K562 (cell line): ENCODE data around the gene DSG2. TPM values are rescaled to one million over a fixed set of nuclear protein-coding genes. Genes with fewer than 3 reads are reported as not detected.

ENCODE experiments used
- ATAC-seq: fragments of 200-7000 bp; cut with Tn5 transposase; 3 replicates; pipeline ENCODE4 v1.9.1; 2020; ENCODE audit warnings: moderate library complexity
- BruUV-seq: library from RNA; stranded (reverse); fragments of 400-500 nt; replicated peaks from 2 replicates; lab custom pipeline; 2021; lab: Mats Ljungman, UMichigan
- CTCF ChIA-PET: fragments of 300-600 bp; formaldehyde crosslinking; extraction: SDS; loops from one replicate; lab custom pipeline; 2021; ENCODE audit warnings: low intra/inter-chr PET ratio; lab: Yijun Ruan, JAX
- POLR2A ChIA-PET: fragments of 300-600, 350-650 bp; sonication (Branson Sonifier 250); formaldehyde crosslinking; extraction: SDS; loops from one replicate; lab custom pipeline; 2021; ENCODE audit warnings: antibody characterized with exemption, inconsistent platforms; lab: Yijun Ruan, JAX
- DNase-seq, 4 experiments: peaks; one replicate each; pipeline versions ENCODE4 v3.0.0 to v3.0.0-alpha.2; 2011 to 2018; ENCODE audit warnings: low spot score in 3 of 4, mixed read lengths in 3 of 4; ENCODE audit errors: extremely low read depth in 1 of 4
- FAIRE-seq: peaks from 2 replicates; lab custom pipeline; 2011; peaks lifted over from hg19 to GRCh38; lab: Jason Lieb, UNC
- H2AFZ ChIP-seq: 2 replicates; pipeline ENCODE4 v1.6.0; 2011; ENCODE audit warnings: low read depth, low read length, control low read depth, inconsistent platforms
- H3K27ac ChIP-seq: fragments of 200-600 bp; 3 replicates; pipeline ENCODE4 v1.8.0; 2011; ENCODE audit warnings: low read depth, mild to moderate bottlenecking, control low read depth, inconsistent platforms, low read length, moderate library complexity, mixed read lengths; ENCODE audit errors: extremely low read depth
- H3K27me3 ChIP-seq, 2 experiments: fragments of 300-600 bp in 1 of 2; 2 replicates in 1 of 2; 3 replicates in 1 of 2; pipeline versions ENCODE4 v1.6.0 to v1.8.0; 2011; ENCODE audit warnings: inconsistent platforms in 2 of 2, low read length in 2 of 2, mild to moderate bottlenecking in 1 of 2, mixed read lengths in 1 of 2, moderate library complexity in 1 of 2; ENCODE audit not compliant: control insufficient read depth in 2 of 2, insufficient read depth in 2 of 2
- H3K36me3 ChIP-seq: fragments of 300-600 bp; 3 replicates; pipeline ENCODE4 v1.8.0; 2011; ENCODE audit warnings: mild to moderate bottlenecking, low read length, inconsistent platforms; ENCODE audit not compliant: control insufficient read depth, insufficient read depth
- H3K4me1 ChIP-seq, 2 experiments: fragments of 200-600 bp in 1 of 2; replicated peaks in 1 of 2; 2 replicates in 1 of 2; 3 replicates in 1 of 2; pipeline versions ENCODE4 v1.5.1 to v1.8.0; 2011; ENCODE audit warnings: inconsistent platforms in 2 of 2, low read length in 2 of 2, mild to moderate bottlenecking in 1 of 2, mixed read lengths in 1 of 2, moderate library complexity in 1 of 2; ENCODE audit not compliant: control insufficient read depth in 2 of 2, insufficient read depth in 2 of 2
- H3K4me2 ChIP-seq: 2 replicates; pipeline ENCODE4 v1.6.1; 2011; ENCODE audit warnings: low read length, control low read depth, inconsistent platforms, mixed read lengths; ENCODE audit not compliant: insufficient read depth
- H3K4me3 ChIP-seq: fragments of 200-600 bp; sonication (generic), shearing (Covaris generic); 2 replicates; pipeline ENCODE4 v1.5.1; 2016; ENCODE audit warnings: control low read depth, inconsistent platforms
- H3K79me2 ChIP-seq: fragments of 200-600 bp; 3 replicates; pipeline ENCODE4 v1.8.0; 2011; ENCODE audit warnings: low read length, inconsistent platforms; ENCODE audit not compliant: control insufficient read depth, insufficient read depth
- H3K9ac ChIP-seq, 2 experiments: 2 replicates each; pipeline versions ENCODE4 v1.6.0 to v1.6.1; 2011; ENCODE audit warnings: low read depth in 2 of 2, low read length in 2 of 2, control low read depth in 1 of 2, inconsistent platforms in 1 of 2, mild to moderate bottlenecking in 1 of 2, mixed read lengths in 1 of 2; ENCODE audit not compliant: insufficient read depth in 1 of 2
- H3K9me1 ChIP-seq: one replicate; pipeline ENCODE4 v1.6.0; 2011; ENCODE audit warnings: inconsistent platforms, mild to moderate bottlenecking, low read length, moderate library complexity; ENCODE audit not compliant: control insufficient read depth, insufficient read depth
- H3K9me3 ChIP-seq: replicated peaks from 2 replicates; pipeline ENCODE4 v1.5.1; 2011; ENCODE audit warnings: low read depth, low read length, inconsistent platforms; ENCODE audit not compliant: control insufficient read depth, insufficient read depth
- H4K20me1 ChIP-seq: replicated peaks from 2 replicates; pipeline ENCODE4 v1.6.1; 2011; ENCODE audit warnings: low read length, inconsistent platforms, mixed read lengths; ENCODE audit not compliant: control insufficient read depth, insufficient read depth
- ADNP ChIP-seq: fragments of 200-800 bp; sonication (Bioruptor generic); IDR thresholded peaks from 2 replicates; pipeline ENCODE4 v1.6.1; 2016; ENCODE audit warnings: missing genetic modification characterization, missing compliant biosample characterization
- ASH1L ChIP-seq: fragments of 450-650 bp; IDR thresholded peaks from 2 replicates; pipeline ENCODE4 v1.6.1; 2018; ENCODE audit warnings: borderline replicate concordance, mild to moderate bottlenecking, low read depth; ENCODE audit not compliant: partially characterized antibody
- DMBX1 ChIP-seq: fragments of 250-450 bp; sonication (Bioruptor Pico); IDR thresholded peaks from 2 replicates; pipeline ENCODE4 v1.8.0; 2022; ENCODE audit warnings: inconsistent platforms, mild to moderate bottlenecking, moderate library complexity, borderline replicate concordance
- FOXJ3 ChIP-seq: sonication (generic); formaldehyde crosslinking; IDR thresholded peaks from 2 replicates; pipeline ENCODE4 v1.4.0; 2020; ENCODE audit warnings: mild to moderate bottlenecking, missing genetic modification reagents
- GTF2F1 ChIP-seq: IDR thresholded peaks from 2 replicates; pipeline ENCODE4 v1.6.1; 2011; ENCODE audit warnings: low read depth, low read length, improper control_type of control experiment
- KHSRP ChIP-seq: fragments of 450-650 bp; IDR thresholded peaks from 2 replicates; pipeline ENCODE4 v1.6.1; 2017
- MECOM ChIP-seq: fragments of 250-450 bp; sonication (Bioruptor Pico); IDR thresholded peaks from 2 replicates; pipeline ENCODE4 v1.8.0; 2022; ENCODE audit warnings: inconsistent platforms
- MEF2A ChIP-seq: IDR thresholded peaks from 2 replicates; pipeline ENCODE4 v1.6.1; 2011; ENCODE audit warnings: low read depth, mild to moderate bottlenecking, low read length, moderate library complexity; ENCODE audit not compliant: control insufficient read depth
- NFIX ChIP-seq: fragments of 250-450 bp; sonication (Bioruptor Pico); IDR thresholded peaks from 2 replicates; pipeline ENCODE4 v1.4.0; 2020; ENCODE audit warnings: low read depth, mild to moderate bottlenecking, moderate library complexity
- PML ChIP-seq: IDR thresholded peaks from 2 replicates; pipeline ENCODE4 v1.6.1; 2012; ENCODE audit warnings: low read length, inconsistent platforms
- RBM25 ChIP-seq: fragments of 200-400 bp; formaldehyde crosslinking; IDR thresholded peaks from 2 replicates; pipeline ENCODE4 v1.6.1; 2018; ENCODE audit warnings: low read length, low read depth, moderate library complexity; ENCODE audit not compliant: severe bottlenecking
- SMARCC2 ChIP-seq: fragments of 450-650 bp; IDR thresholded peaks from 2 replicates; pipeline ENCODE4 v1.6.1; 2017; ENCODE audit warnings: antibody characterized with exemption, moderate library complexity, mild to moderate bottlenecking, low read depth
- ZFP30 ChIP-seq: fragments of 250-450 bp; sonication (Bioruptor Pico); IDR thresholded peaks from 2 replicates; pipeline ENCODE4 v1.8.0; 2022; ENCODE audit warnings: moderate library complexity, mild to moderate bottlenecking, inconsistent platforms, borderline replicate concordance
- ZKSCAN8 ChIP-seq: fragments of 200-800 bp; sonication (Bioruptor generic); IDR thresholded peaks from 2 replicates; pipeline ENCODE4 v1.6.1; 2016; ENCODE audit warnings: missing genetic modification characterization, missing compliant biosample characterization
- in situ Hi-C: fragments of 300-500 bp; cut with MboI; formaldehyde crosslinking; loops from 4 replicates; pipeline ENCODE4 v1.15.0; 2018; ENCODE audit warnings: inconsistent platforms, mixed read lengths
- intact Hi-C: fragments of 100-400 bp; cut with micrococcal nuclease; formaldehyde crosslinking; loops from 2 replicates; pipeline ENCODE4 v1.14.2; 2022
- polyA plus RNA-seq, 8 experiments: library from polyadenylated mRNA; depleted of rRNA in 4 of 8; stranded (reverse) in 5 of 8; unstranded in 3 of 8; fragments of >200 nt; fragmentation: Nextera tagmentation in 2 of 8; fragmentation: Illumina TruSeq in 1 of 8; extraction: Ambion mirVana in 2 of 8; extraction: Trizol in 1 of 8; gene quantifications; 2 replicates each; pipeline versions ENCODE4 v1.2.1 to v1.2.3, GENCODE V29; 2011 to 2014; ENCODE audit warnings: inconsistent platforms in 1 of 8, missing spikeins in 1 of 8
- total RNA-seq, 7 experiments: library from RNA; depleted of rRNA in 6 of 7; stranded (reverse); fragments of >200 nt in 6 of 7; fragmentation: Illumina TruSeq in 2 of 7; extraction: Trizol in 2 of 7; gene quantifications; 2 replicates each; pipeline versions ENCODE4 v1.2.1 to v1.2.3, GENCODE V29; 2011 to 2021; ENCODE audit warnings: low replicate concordance in 1 of 7
- TF ChIP-seq, protein P1 (sequence below): sonication (generic); formaldehyde crosslinking; IDR thresholded peaks from 2 replicates; pipeline ENCODE4 v1.9.0; 2022; ENCODE audit warnings: mild to moderate bottlenecking, missing genetic modification reagents
- TF ChIP-seq, protein P2 (sequence below): fragments of 150-350 bp; conservative IDR thresholded peaks from 2 replicates; pipeline ENCODE4 v1.6.1; 2014; ENCODE audit warnings: low read length

DSG2 gene
- total and polyA plus RNA-seq, 9 of the 15 experiments (the other 6 are each of a cell fraction or from before 2014, with no cell fraction given), result 16.9 to 68.6 (median 41.3) TPM

DNA sequence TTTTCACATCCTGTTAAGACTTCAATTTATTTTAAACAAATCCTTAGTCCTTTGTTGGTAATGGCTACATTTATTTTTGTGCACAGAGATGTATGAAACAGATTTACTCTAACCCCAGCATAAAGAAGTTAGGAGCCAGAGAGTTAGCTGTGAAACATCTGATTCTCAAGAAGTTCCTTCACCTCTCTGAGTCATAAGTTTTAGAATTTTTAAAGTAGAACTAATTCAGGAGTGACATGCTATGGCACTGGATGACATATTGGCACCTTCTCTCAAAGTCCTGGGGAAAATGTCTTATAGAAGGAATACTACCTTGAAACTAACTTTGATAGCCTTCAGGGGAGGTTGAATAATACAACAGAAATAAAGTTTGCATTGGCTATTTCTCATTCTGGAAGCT lies 6.4 kb upstream of the DSG2 start:
- Histone ChIP-seq H3K36me3 (no peaks in the 10 kb centered on the region), H3K79me2 (no peaks in the 10 kb centered on the region), H3K9me1 (no peaks in the 10 kb centered on the region), H3K4me3 (no peak overlapping the region), H3K9ac (no peak overlapping the region), H3K9me3 (no peaks in the 10 kb centered on the region), H3K27ac (no peak overlapping the region), H3K4me2 (no peak overlapping the region), H2AFZ (no peak overlapping the region), H4K20me1 (no peaks in the 10 kb centered on the region), H3K4me1 (peaks cover 0 to 2% of the 10 kb centered on the region in 2 experiments; a peak in 1 of 5 replicates), H3K27me3 (no peaks in the 10 kb centered on the region)
- in situ Hi-C loops, result no loop called here
- DNase-seq (no peak), FAIRE-seq (no peak), ATAC-seq (no peak)
- ChIA-PET POLR2A (interaction anchor here (1.1 kb wide), 2 partner anchors 9 to 11 kb away, joined by 3 to 4 read pairs; no protein-coding TSS in a partner anchor), CTCF (no interaction called here)
- intact Hi-C loops, result no loop called here
- TF ChIP-seq SMARCC2 (no peak), PML (no peak), DMBX1 (CRISPR knock-in tag) (no peak), ASH1L (no peak), ZKSCAN8 (CRISPR knock-in tag) (no peak), MECOM (CRISPR knock-in tag) (no peak), KHSRP (no peak), GTF2F1 (no peak), ZFP30 (CRISPR knock-in tag) (no peak), FOXJ3 (CRISPR knock-in tag) (no peak), NFIX (no peak), RBM25 (no peak), ADNP (no peak), MEF2A (no peak)
- TF ChIP-seq, protein P1, sequence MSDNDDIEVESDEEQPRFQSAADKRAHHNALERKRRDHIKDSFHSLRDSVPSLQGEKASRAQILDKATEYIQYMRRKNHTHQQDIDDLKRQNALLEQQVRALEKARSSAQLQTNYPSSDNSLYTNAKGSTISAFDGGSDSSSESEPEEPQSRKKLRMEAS (CRISPR knock-in tag), result no peak
- TF ChIP-seq, protein P2, sequence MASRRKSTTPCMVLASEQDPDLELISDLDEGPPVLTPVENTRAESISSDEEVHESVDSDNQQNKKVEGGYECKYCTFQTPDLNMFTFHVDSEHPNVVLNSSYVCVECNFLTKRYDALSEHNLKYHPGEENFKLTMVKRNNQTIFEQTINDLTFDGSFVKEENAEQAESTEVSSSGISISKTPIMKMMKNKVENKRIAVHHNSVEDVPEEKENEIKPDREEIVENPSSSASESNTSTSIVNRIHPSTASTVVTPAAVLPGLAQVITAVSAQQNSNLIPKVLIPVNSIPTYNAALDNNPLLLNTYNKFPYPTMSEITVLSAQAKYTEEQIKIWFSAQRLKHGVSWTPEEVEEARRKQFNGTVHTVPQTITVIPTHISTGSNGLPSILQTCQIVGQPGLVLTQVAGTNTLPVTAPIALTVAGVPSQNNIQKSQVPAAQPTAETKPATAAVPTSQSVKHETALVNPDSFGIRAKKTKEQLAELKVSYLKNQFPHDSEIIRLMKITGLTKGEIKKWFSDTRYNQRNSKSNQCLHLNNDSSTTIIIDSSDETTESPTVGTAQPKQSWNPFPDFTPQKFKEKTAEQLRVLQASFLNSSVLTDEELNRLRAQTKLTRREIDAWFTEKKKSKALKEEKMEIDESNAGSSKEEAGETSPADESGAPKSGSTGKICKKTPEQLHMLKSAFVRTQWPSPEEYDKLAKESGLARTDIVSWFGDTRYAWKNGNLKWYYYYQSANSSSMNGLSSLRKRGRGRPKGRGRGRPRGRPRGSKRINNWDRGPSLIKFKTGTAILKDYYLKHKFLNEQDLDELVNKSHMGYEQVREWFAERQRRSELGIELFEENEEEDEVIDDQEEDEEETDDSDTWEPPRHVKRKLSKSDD, result no peak
- BruUV-seq, result no TSS peak
